NCI-H526 treated with DMSO at 0.1 percent for 48 hours (cell line): ENCODE measurements around the gene RCOR3.
A peak's percentile ranks its signal among the peaks of the same experiment; 100 is the strongest.
"Not testable (repeated sequence)": the region's sequence is repeated elsewhere in the genome, so short reads cannot be mapped to it uniquely, and the experiment has no call there.

ENCODE experiments used
- DNase-seq: peaks from one replicate; lab custom pipeline; 2025; lab: John Stamatoyannopoulos, UW

The RCOR3 gene

DNA sequence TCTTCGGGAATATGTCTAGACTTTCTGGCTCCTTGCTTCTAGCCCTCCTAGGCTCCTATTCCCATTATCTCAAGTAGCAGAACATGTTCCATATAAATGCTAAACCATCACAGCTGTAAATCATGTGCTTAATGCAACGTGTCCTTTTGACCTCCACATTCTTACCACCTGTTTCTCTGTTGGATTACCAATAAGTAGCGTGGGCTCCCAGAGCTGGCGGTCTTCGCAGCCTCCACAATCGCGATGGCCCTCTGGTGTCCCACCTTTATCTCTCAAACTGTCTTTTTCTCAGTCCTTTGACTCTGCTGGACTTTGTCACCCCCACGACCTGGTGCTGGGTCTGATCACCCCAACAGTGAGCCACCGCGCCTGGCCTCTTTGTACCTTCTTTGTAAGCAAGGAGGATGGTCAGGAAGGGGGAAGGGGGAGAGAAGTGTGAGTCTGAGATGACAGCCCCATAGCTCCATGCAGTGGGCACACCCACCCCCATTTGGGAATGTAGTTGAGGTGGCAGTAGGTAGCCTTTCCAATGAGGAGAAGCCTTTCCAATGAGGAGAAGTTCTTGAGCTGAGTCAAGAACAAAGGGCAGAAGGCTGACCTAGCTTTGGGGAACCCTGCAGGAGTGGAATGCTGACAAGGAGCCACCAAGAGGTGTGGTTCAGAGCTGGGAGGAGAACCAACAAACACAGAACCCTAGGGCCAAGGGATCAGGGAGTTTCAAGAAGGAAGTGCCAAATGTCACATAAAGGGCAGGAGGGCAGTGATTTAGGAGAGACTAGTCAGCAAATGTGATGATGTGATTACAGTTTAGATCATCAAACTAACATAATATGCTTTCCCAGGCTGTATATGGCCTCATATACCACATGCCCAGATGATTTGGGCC lies 81.7 kb downstream of the RCOR3 start:
- DNase-seq, result no peak

- no peak for DNase-seq
These were observed 82.8 kb downstream of the RCOR3 start for GRCh38 chr1:211341999-211342398.

DNA sequence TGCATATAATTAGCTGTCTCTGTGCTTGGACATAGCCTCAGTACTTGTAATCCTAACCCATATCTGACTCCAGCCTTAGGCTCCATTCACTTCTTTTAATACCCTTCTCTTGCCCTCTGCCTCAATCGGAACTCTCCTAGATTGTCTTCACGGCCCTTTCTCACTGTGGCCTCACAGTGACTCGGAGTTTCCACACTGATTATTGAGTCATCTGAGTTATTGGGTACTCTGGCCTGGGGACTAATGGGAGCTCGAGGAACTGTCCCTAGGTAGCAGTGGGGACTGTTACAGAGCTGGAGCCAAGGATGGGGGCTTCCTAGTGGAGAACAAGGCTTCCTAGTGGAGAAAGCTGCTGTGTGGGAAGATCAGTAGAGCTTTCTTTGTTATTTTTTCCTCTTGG lies 84.4 kb downstream of the RCOR3 start:
- DNase-seq, result no peak

GRCh38 chr1:211344152-211344618 lies 85.0 kb downstream of the RCOR3 start:
- DNase-seq, result no peak

GRCh38 chr1:211345719-211346118 lies 86.6 kb downstream of the RCOR3 start:
- peak; percentile 32 for DNase-seq

DNA sequence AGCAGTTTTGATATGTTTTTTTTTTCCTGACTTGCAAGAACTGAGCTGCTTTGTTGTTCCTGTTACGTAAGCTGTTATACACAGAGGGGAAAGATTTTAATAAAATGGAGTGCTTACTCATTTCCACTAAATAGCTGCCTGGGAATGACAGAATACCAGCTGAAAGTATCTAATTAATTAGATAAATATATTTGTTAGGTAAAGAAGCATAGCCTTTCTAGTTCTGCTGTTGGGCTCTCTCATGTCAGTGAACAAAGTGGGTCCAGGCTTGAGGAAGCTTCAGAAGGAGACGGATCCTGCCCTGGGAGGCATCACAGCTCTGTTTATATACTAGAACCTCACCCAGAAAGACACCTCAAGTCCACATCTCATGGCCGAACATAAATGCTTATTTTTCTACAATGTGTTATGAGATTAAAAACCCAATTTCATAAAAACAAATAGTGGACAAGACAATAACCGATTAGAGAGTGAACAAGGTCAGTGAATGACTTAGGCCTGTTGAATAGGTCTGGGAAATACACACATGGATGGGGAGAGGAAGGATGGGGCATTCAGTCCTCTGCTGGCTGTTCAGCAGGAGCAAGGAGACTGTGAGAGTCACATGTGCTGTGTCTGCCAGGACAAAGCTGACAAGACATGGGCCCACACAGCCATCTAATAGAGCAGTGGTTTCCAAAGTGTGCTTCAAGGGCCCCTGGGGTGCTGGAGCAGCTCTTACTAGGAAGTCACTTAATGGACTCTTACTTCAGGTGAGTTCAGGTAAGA lies 88.1 kb downstream of the RCOR3 start:
- no peak for DNase-seq

DNA sequence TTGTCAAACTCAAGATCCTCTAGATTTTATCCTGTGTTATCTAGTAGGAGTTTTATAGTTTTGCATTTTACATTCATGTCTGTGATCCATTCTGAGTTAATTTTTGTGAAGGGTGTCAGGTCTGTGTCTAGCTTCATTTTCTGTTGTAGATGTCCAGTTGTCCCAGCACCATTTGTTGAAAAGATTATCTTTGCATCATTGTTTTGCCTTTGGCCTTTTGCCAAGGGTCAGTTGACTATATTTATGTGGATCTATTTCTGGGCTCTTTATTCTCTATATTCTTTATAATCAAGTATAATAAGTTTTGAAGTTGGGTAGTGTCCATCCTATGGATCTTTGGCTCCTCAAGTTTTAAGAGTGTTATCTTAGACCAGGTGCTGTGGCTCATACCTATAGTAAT lies 89.4 kb downstream of the RCOR3 start:
- no peak for DNase-seq

DNA sequence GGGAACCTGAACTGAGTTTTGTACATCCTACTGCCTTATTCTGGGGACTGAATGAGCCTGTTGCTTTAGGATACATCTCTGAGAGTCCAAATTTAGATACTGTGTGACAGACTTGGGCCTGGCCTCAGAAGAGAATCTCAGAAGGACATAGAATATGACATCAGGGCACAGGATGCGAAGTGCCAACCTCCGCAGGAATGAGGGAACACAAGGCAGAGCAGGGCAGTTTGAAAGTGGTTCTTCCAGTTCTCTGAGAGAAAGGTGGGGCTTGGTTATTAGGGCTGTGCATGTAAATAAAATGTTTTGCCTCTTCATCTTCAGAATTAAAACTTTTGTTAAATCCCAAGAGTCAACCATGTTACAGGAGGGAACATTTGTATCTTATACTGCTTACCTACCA lies 90.6 kb downstream of the RCOR3 start:
- no peak for DNase-seq

DNA sequence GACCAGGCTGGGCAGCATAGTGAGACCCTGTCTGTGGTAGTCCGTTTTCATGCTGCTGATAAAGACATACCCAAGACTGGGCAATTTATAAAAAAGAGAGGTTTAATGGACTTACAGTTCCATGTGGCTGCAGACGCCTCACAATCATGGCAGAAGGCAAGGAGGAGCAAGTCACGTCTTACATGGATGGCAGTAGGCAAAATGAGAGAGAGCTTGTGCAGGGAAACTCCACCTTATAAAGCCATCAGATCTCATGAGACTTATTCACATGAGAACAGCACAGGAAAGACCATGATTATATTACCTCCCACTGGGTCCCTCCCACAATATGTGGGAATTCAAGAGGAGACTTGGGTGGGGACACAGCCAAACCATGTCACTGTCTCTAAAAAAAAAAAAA lies 92.9 kb downstream of the RCOR3 start:
- not testable (repeated sequence) for DNase-seq

DNA sequence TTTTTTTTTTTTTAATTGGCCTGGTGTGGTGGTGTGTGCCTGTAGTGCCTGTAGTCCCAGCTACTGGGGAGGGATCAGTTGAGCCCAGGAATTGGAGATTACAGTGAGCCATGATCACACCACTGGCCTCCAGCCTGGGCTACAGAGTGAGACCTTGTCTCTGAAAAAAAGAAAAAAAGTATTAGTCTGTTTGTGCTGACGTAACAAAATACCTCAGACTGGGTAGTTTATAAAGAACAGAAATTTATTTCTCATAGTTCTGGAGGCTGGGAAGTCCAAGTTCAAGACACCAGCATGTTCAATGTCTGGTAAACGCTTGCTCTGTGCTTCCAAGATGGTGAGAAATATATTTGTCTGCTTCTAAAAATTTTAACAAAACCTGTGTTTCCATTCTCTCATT lies 93.3 kb downstream of the RCOR3 start:
- DNase-seq, result no peak

DNA sequence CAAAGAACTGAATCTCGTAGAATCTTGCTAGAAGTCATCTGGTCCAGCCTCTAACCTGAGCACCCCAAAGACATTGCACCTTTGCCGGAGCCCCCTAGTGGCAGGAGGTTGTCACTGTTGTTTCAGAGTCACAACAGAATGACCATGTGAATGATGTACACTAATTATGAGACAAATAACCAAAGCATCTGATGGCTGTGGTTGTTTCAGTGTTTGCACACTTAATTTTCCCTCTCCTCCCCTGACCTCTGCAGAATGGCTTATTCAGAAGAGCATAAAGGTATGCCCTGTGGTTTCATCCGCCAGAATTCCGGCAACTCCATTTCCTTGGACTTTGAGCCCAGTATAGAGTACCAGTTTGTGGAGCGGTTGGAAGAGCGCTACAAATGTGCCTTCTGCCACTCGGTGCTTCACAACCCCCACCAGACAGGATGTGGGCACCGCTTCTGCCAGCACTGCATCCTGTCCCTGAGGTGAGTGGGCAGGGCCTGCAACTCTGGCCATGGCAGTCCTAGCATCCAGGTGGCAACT lies 93.9 kb downstream of the RCOR3 start:
- no peak for DNase-seq

DNA sequence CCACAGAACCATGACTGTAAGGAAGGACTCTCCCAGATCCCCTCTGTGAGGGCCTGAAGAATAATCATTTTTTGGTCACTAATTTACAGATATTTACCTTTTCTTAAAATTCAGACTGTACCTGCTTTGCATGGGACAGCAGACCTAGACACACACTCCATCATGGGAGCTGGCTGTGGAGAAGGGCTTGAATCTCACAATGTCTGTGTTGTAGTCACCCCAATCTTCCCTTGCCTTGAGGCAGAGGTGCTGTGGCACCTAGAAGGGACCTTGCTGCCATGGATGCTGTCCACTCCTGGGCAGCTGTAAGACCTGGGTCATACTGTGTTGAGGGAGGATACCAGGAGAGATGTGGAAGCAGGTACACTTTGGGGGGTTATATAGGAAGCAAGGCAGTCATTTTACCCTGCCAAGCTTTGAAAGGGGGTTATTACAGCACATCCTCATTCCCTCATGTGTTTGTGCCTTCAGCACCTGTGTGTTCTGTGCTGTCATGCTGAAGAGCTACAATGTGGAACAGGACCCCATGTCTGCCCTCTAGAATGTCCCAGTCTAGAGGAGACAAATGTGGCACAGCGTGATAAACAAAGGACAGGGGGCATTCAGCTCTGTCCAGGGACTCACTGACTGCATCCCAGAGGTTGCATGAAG lies 94.5 kb downstream of the RCOR3 start:
- no peak for DNase-seq

DNA sequence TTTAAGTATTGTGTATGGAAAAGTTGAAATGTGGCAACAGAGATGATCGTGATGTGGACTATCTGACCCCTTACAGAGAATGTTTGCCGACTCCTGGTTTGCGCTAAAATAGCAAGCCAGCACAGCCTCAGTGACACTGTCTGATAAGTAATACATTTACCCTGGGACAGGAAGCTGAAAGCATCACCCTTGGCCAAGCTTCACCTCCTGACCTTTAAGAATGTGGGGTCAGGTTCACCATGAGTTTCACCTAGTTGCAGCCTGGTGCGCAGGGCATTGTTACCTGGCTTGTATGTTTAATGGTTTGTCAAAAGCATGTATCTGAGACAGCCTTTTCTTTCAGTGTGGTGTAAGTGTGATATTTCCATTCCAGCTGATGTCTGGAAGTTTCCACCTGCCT lies 96.7 kb downstream of the RCOR3 start:
- DNase-seq, result no peak

DNA sequence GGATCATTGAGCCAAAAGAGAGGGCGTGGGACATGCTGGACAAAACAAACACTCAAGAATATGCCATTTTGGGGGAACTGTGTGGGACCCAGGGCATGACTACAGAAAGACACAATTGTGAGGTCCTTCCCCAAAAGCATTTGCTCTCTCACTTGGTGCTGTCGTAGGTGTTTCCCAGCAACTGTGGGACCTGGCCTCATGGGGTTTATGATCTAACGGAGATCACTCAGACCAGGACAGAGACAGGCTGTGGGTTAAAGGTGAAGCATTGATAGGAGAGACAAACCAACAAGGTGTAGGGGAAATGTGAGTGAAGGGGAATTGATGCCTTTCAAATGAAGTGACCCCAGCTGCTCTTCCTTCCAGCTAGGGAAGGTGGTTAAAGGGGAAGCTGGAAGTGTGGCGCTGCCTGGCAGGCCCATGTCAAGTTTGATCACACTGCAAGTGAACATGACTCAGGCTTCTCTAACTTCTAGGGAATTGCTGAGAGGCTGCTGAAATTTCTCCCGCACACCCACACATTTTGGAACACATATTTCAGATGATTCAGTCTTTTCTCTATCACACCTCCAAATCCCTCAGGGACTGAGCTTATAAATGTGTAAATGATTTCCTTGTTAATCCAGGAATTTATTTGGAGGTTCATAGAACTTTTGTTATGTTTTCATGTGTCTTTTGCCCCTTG lies 97.7 kb downstream of the RCOR3 start:
- no peak for DNase-seq

DNA sequence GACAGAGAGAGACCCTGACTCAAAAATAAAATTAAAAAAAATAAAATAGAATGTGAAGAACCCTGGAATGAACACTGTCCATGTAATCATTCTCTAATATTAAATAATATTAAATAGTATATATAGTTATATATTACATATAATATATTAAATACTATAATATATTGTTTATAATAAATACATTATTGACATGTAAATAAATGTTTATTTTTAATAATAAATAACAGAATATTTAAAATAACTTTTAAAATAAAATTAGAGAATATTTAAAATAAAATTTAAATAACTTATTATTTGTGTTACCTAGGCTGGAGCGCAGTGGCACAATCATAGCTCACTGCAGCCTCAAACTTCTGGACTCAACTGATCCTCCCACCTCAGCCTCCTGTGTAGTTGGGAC lies 99.5 kb downstream of the RCOR3 start:
- DNase-seq, result no peak

DNA sequence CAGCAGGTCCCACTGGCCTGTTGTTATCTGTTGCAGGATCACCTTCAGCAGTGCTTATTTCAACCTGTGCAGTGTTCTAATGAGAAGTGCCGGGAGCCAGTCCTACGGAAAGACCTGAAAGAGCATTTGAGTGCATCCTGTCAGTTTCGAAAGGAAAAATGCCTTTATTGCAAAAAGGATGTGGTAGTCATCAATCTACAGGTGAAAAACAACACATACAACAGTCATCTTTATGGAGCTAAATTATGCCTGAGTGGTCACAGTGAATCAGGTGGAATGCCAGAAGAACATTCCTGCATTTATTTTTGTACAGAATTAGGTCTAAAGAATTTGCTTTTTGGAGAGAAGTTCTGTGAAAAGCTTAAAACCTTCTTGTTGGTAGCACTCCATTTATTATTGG lies 100.7 kb downstream of the RCOR3 start:
- DNase-seq, result no peak

- no peak for DNase-seq
These were observed 102.0 kb downstream of the RCOR3 start for GRCh38 chr1:211361202-211361601.
